DND-41 (cell line): ENCODE measurements around the gene TMEM255A.

Experiments
- ATAC-seq: fragments of 200-7000 bp; cut with Tn5 transposase; 3 replicates; pipeline ENCODE4 v1.9.1; 2021; ENCODE audit warnings: low read depth; ENCODE audit not compliant: insufficient read depth
- DNase-seq: peaks from one replicate; pipeline ENCODE4 v3.0.0-alpha.2; 2020
- H2AFZ ChIP-seq: 2 replicates; pipeline ENCODE4 v1.6.0; 2012; ENCODE audit warnings: low read depth, low read length
- H3K27ac ChIP-seq: 2 replicates; pipeline ENCODE4 v1.5.1; 2012; ENCODE audit warnings: low read length, inconsistent platforms
- H3K27me3 ChIP-seq: fragments of 200-600 bp; sonication (generic); 2 replicates; pipeline ENCODE4 v1.6.0; 2012; ENCODE audit warnings: low read length, mild to moderate bottlenecking, inconsistent platforms; ENCODE audit not compliant: insufficient read depth, poor library complexity
- H3K36me3 ChIP-seq: 2 replicates; pipeline ENCODE4 v1.5.1; 2012; ENCODE audit warnings: low read length, inconsistent platforms; ENCODE audit not compliant: insufficient read depth
- H3K4me1 ChIP-seq: 2 replicates; pipeline ENCODE4 v1.5.1; 2012; ENCODE audit warnings: mild to moderate bottlenecking, low read length; ENCODE audit not compliant: insufficient read depth
- H3K4me2 ChIP-seq: 2 replicates; pipeline ENCODE4 v1.6.0; 2012; ENCODE audit warnings: mild to moderate bottlenecking, moderate library complexity, low read length, inconsistent platforms; ENCODE audit not compliant: insufficient read depth
- H3K4me3 ChIP-seq, 2 experiments: fragments of 200-600 bp in 1 of 2; shearing (Covaris generic) in 1 of 2; 2 replicates each; pipeline ENCODE4 v1.5.1; 2012 to 2016; ENCODE audit warnings: inconsistent platforms in 2 of 2, low read length in 2 of 2, mild to moderate bottlenecking in 2 of 2, low read depth in 1 of 2, moderate library complexity in 1 of 2
- H3K79me2 ChIP-seq: 2 replicates; pipeline ENCODE4 v1.6.0; 2012; ENCODE audit warnings: low read length, inconsistent platforms; ENCODE audit not compliant: insufficient read depth
- H3K9ac ChIP-seq: 2 replicates; pipeline ENCODE4 v1.6.0; 2012; ENCODE audit warnings: low read depth, mild to moderate bottlenecking, inconsistent platforms, low read length, moderate library complexity
- H3K9me3 ChIP-seq: 2 replicates; pipeline ENCODE4 v1.5.1; 2012; ENCODE audit warnings: low read length, moderate library complexity, mild to moderate bottlenecking, inconsistent platforms; ENCODE audit not compliant: insufficient read depth, severe bottlenecking
- H4K20me1 ChIP-seq: 2 replicates; pipeline ENCODE4 v1.6.0; 2012; ENCODE audit warnings: low read length; ENCODE audit not compliant: insufficient read depth
- EZH2 ChIP-seq: IDR thresholded peaks from 3 replicates; pipeline ENCODE4 v1.6.1; 2012; ENCODE audit warnings: borderline replicate concordance, low read depth, mild to moderate bottlenecking, moderate library complexity, low read length, inconsistent platforms; ENCODE audit not compliant: severe bottlenecking
- TF ChIP-seq, protein P1 (sequence below): IDR thresholded peaks from 2 replicates; pipeline ENCODE4 v1.5.1; 2012; ENCODE audit warnings: borderline replicate concordance, low read length, moderate library complexity, mild to moderate bottlenecking; ENCODE audit not compliant: poor library complexity, severe bottlenecking; ENCODE audit errors: extremely low read depth

The TMEM255A gene

DNA sequence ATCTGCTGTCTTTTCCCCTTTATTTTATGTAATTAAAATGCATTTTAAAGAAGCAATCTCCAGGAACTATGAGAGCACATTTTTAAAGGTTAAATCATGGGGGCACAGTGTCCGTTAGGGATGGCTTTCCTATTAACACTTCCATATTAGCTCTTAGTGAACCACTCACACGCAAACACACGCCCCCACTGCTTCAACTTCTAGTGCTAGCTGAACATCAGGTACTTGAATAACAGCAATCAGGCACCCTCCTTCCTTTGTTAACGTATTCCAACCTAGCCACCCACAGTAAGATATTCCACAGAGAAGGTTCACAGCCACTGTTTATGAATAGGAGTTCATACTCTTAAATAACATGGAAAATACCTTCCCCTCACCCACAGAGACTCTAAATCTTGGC, 9.3 kb downstream of the TMEM255A start:
- no peaks in the 10 kb centered on the region for H3K9me3 ChIP-seq
- no peak for DNase-seq
- no peaks in the 10 kb centered on the region for H3K36me3 ChIP-seq
- no peak overlapping the region for H3K4me3 ChIP-seq
- no peak overlapping the region for H3K27ac ChIP-seq
- H4K20me1 ChIP-seq: no peaks in the 10 kb centered on the region
- H3K79me2 ChIP-seq: no peaks in the 10 kb centered on the region
- peak overlapping the region; percentile 38; the same call in 1 of the 2 replicates for H3K4me2 ChIP-seq
- H2AFZ ChIP-seq: no peak overlapping the region
- no peak overlapping the region for H3K9ac ChIP-seq
- no peak for TF ChIP-seq EZH2
- TF ChIP-seq, protein P1, sequence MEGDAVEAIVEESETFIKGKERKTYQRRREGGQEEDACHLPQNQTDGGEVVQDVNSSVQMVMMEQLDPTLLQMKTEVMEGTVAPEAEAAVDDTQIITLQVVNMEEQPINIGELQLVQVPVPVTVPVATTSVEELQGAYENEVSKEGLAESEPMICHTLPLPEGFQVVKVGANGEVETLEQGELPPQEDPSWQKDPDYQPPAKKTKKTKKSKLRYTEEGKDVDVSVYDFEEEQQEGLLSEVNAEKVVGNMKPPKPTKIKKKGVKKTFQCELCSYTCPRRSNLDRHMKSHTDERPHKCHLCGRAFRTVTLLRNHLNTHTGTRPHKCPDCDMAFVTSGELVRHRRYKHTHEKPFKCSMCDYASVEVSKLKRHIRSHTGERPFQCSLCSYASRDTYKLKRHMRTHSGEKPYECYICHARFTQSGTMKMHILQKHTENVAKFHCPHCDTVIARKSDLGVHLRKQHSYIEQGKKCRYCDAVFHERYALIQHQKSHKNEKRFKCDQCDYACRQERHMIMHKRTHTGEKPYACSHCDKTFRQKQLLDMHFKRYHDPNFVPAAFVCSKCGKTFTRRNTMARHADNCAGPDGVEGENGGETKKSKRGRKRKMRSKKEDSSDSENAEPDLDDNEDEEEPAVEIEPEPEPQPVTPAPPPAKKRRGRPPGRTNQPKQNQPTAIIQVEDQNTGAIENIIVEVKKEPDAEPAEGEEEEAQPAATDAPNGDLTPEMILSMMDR: no peak
- no peaks in the 10 kb centered on the region for H3K27me3 ChIP-seq
- ATAC-seq: no peak
- H3K4me1 ChIP-seq: peaks cover 12% of the 10 kb centered on the region

DNA sequence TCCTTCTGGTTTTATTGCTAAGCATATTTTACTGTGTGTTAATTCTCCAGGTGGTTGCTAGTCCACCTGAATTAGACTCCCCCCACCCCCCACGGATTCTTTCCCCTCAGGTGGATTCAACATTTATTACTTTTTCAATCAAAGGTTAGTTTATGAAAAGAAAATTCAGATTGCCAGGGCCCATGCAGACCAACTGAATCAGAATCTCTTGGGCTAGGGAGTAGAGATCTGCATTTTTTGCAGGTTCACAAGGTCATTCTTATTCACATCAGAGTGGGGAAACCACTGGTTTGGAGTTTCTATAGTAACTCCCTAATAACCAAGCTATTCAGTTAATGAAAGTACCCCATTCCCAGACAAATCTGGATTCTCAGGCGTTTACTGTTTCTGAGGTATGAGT, 9.8 kb downstream of the TMEM255A start:
- Histone ChIP-seq H2AFZ (no peak overlapping the region), H3K4me1 (peaks cover 12% of the 10 kb centered on the region), H3K9ac (no peak overlapping the region), H3K79me2 (no peaks in the 10 kb centered on the region), H3K27me3 (no peaks in the 10 kb centered on the region), H4K20me1 (no peaks in the 10 kb centered on the region), H3K9me3 (no peaks in the 10 kb centered on the region), H3K4me3 (no peak overlapping the region), H3K4me2 (no peak overlapping the region), H3K27ac (no peak overlapping the region), H3K36me3 (no peaks in the 10 kb centered on the region)
- ATAC-seq (no peak), DNase-seq (no peak)
- TF ChIP-seq, protein P1: no peak
- no peak for TF ChIP-seq EZH2

DNA sequence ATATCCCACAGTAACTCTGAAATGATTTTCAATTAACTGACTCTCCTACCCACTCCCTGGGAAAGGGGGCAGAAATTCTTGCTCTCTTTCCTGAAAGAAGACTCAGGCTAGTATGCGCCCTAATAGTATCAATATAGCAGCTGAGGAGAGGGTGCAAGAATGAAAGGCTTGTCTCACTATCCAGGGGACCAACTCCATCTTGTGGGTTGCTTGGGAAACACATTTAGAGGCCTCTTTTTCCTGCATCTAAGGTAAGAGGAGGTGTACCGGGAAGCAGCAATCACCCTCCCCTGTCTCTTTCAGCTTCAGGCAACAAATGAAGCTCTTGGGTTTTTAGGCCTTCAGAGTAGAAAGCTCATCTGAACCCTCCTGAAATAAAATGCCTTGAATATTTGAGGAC, 11.3 kb downstream of the TMEM255A start:
- no peaks in the 10 kb centered on the region for H4K20me1 ChIP-seq
- DNase-seq: no peak
- ATAC-seq: no peak
- no peak overlapping the region for H2AFZ ChIP-seq
- no peak overlapping the region for H3K4me2 ChIP-seq
- H3K79me2 ChIP-seq: no peaks in the 10 kb centered on the region
- H3K9me3 ChIP-seq: no peaks in the 10 kb centered on the region
- TF ChIP-seq, protein P1: peak; percentile 15
- TF ChIP-seq EZH2: no peak
- H3K4me1 ChIP-seq: peaks cover 17% of the 10 kb centered on the region
- no peak overlapping the region for H3K27ac ChIP-seq
- no peaks in the 10 kb centered on the region for H3K27me3 ChIP-seq
- no peak overlapping the region for H3K4me3 ChIP-seq
- no peak overlapping the region for H3K9ac ChIP-seq
- H3K36me3 ChIP-seq: no peaks in the 10 kb centered on the region

DNA sequence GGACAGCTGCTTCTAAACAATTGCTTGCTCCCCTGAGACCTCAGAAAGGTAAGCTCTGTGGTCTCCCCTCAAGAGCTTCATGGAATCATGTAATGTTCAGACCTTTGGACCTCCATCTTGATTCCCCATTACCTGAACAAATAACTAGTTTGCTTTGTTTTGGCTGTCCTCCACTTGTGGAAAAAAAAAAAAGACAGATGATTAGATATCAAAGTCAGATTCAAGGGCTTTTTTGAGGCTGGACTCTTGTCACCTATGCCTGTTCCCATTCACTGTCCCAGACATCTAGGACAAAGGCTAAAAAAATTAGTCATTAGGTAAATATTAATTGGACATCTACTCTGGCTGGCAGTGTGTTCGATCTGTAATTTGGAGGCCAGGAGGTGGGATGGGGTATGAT, 13.3 kb downstream of the TMEM255A start:
- H3K27me3 ChIP-seq: no peaks in the 10 kb centered on the region
- ATAC-seq: no peak
- H4K20me1 ChIP-seq: no peaks in the 10 kb centered on the region
- DNase-seq: no peak
- no peaks in the 10 kb centered on the region for H3K9me3 ChIP-seq
- peaks cover 29% of the 10 kb centered on the region for H3K4me1 ChIP-seq
- no peak overlapping the region for H3K4me3 ChIP-seq
- no peak overlapping the region for H3K4me2 ChIP-seq
- no peak overlapping the region for H2AFZ ChIP-seq
- H3K36me3 ChIP-seq: no peaks in the 10 kb centered on the region
- TF ChIP-seq EZH2: no peak
- TF ChIP-seq, protein P1: no peak
- H3K9ac ChIP-seq: no peak overlapping the region
- H3K79me2 ChIP-seq: no peaks in the 10 kb centered on the region
- H3K27ac ChIP-seq: no peak overlapping the region
